H9 (cell line): ENCODE results near the gene CCR3. TPM values are rescaled to one million over a fixed set of nuclear protein-coding genes. Genes with fewer than 3 reads are reported as not detected.

Experiments used
- DNase-seq: peaks from one replicate; pipeline ENCODE4 v3.0.0-alpha.2; 2017
- H2AFZ ChIP-seq: one replicate; pipeline ENCODE4 v1.6.1; 2013; ENCODE audit warnings: mild to moderate bottlenecking, low read length, control low read depth, moderate library complexity
- H2AK5ac ChIP-seq: 2 replicates; pipeline ENCODE4 v1.6.1; 2013; ENCODE audit warnings: low read length, control low read depth, mixed read lengths; ENCODE audit not compliant: insufficient read length
- H2BK120ac ChIP-seq: one replicate; pipeline ENCODE4 v1.6.1; 2013; ENCODE audit warnings: low read depth, mild to moderate bottlenecking, low read length, control low read depth, inconsistent platforms; ENCODE audit not compliant: poor library complexity, severe bottlenecking
- H2BK12ac ChIP-seq: 2 replicates; pipeline ENCODE4 v1.6.1; 2013; ENCODE audit warnings: low read length, control low read depth, mixed read lengths, low read depth; ENCODE audit not compliant: insufficient read length
- H2BK15ac ChIP-seq: 2 replicates; pipeline ENCODE4 v1.6.1; 2013; ENCODE audit warnings: low read depth, low read length, control low read depth
- H2BK20ac ChIP-seq: one replicate; pipeline ENCODE4 v1.6.1; 2013; ENCODE audit warnings: low read depth, mild to moderate bottlenecking, low read length, control low read depth, inconsistent platforms; ENCODE audit not compliant: poor library complexity, severe bottlenecking
- H2BK5ac ChIP-seq: 2 replicates; pipeline ENCODE4 v1.6.1; 2013; ENCODE audit warnings: low read length, control low read depth, mixed read lengths; ENCODE audit not compliant: insufficient read length
- H3K14ac ChIP-seq: 2 replicates; pipeline ENCODE4 v1.6.1; 2013; ENCODE audit warnings: low read length, control low read depth; ENCODE audit not compliant: insufficient read depth
- H3K18ac ChIP-seq: 2 replicates; pipeline ENCODE4 v1.6.1; 2013; ENCODE audit warnings: low read depth, mild to moderate bottlenecking, mixed read lengths, low read length, control low read depth; ENCODE audit not compliant: insufficient read length
- H3K23ac ChIP-seq: 2 replicates; pipeline ENCODE4 v1.6.1; 2013; ENCODE audit warnings: low read length, control low read depth, mixed read lengths, low read depth; ENCODE audit not compliant: insufficient read length
- H3K23me2 ChIP-seq: 2 replicates; pipeline ENCODE4 v1.6.1; 2013; ENCODE audit warnings: low read depth, mild to moderate bottlenecking, mixed read lengths, low read length, control low read depth; ENCODE audit not compliant: insufficient read length, poor library complexity, severe bottlenecking
- H3K27ac ChIP-seq: 2 replicates; pipeline ENCODE4 v1.5.1; 2013; ENCODE audit warnings: low read length, control low read depth, mixed read lengths, low read depth; ENCODE audit not compliant: insufficient read length
- H3K27me3 ChIP-seq: 2 replicates; pipeline ENCODE4 v1.6.1; 2013; ENCODE audit warnings: low read length, control low read depth, inconsistent platforms; ENCODE audit not compliant: insufficient read depth
- H3K4ac ChIP-seq: 2 replicates; pipeline ENCODE4 v1.6.1; 2013; ENCODE audit warnings: low read depth, mild to moderate bottlenecking, control low read depth, inconsistent platforms, low read length, moderate library complexity
- H3K4me1 ChIP-seq: 2 replicates; pipeline ENCODE4 v1.6.1; 2013; ENCODE audit warnings: low read length, control low read depth, inconsistent platforms; ENCODE audit not compliant: insufficient read depth
- H3K4me2 ChIP-seq: 2 replicates; pipeline ENCODE4 v1.6.1; 2013; ENCODE audit warnings: low read length, control low read depth, mixed read lengths; ENCODE audit not compliant: insufficient read length, insufficient read depth
- H3K56ac ChIP-seq: 2 replicates; pipeline ENCODE4 v1.6.1; 2013; ENCODE audit warnings: low read depth, mild to moderate bottlenecking, mixed read lengths, low read length, control low read depth; ENCODE audit not compliant: insufficient read length
- H3K79me1 ChIP-seq: 2 replicates; pipeline ENCODE4 v1.6.1; 2013; ENCODE audit warnings: low read depth, mild to moderate bottlenecking, moderate library complexity, low read length, control low read depth, inconsistent platforms; ENCODE audit not compliant: insufficient read depth, poor library complexity, severe bottlenecking
- H3K79me2 ChIP-seq: 2 replicates; pipeline ENCODE4 v1.6.1; 2013; ENCODE audit warnings: low read length, control low read depth, inconsistent platforms; ENCODE audit not compliant: insufficient read depth
- H3K9ac ChIP-seq: 2 replicates; pipeline ENCODE4 v1.6.1; 2013; ENCODE audit warnings: low read length, control low read depth, mixed read lengths; ENCODE audit not compliant: insufficient read length; ENCODE audit errors: extremely low read depth
- H3K9me3 ChIP-seq: one replicate; pipeline ENCODE4 v1.6.1; 2013; ENCODE audit warnings: low read depth, low read length, inconsistent platforms; ENCODE audit not compliant: control insufficient read depth
- H3T11ph ChIP-seq: one replicate; pipeline ENCODE4 v1.6.1; 2013; ENCODE audit warnings: mild to moderate bottlenecking, low read length, control low read depth, inconsistent platforms
- H4K20me1 ChIP-seq: one replicate; pipeline ENCODE4 v1.6.1; 2013; ENCODE audit not compliant: control insufficient read depth, insufficient read length, insufficient read depth
- H4K5ac ChIP-seq: 2 replicates; pipeline ENCODE4 v1.6.1; 2013; ENCODE audit warnings: low read depth, mild to moderate bottlenecking, mixed read lengths, low read length, control low read depth; ENCODE audit not compliant: insufficient read length
- H4K8ac ChIP-seq: replicated peaks from 2 replicates; pipeline ENCODE4 v1.6.1; 2013; ENCODE audit warnings: low read length, control low read depth, mixed read lengths, low read depth; ENCODE audit not compliant: insufficient read length
- H4K91ac ChIP-seq: 2 replicates; pipeline ENCODE4 v1.6.1; 2013; ENCODE audit warnings: low read depth, mild to moderate bottlenecking, moderate library complexity, mixed read lengths, low read length, control low read depth; ENCODE audit not compliant: insufficient read length
- H3K27ac Mint-ChIP-seq, 3 experiments: 2 replicates in 2 of 3; 3 replicates in 1 of 3; pipeline ENCODE4 v1.8.0; 2020 to 2021; ENCODE audit warnings: mixed read lengths in 3 of 3, mild to moderate bottlenecking in 1 of 3, moderate library complexity in 1 of 3
- H3K27me3 Mint-ChIP-seq: 2 replicates; pipeline ENCODE4 v1.8.0; 2021; ENCODE audit warnings: low read depth, mild to moderate bottlenecking, moderate library complexity, mixed read lengths
- H3K36me3 Mint-ChIP-seq, 3 experiments: 2 replicates in 2 of 3; 3 replicates in 1 of 3; pipeline ENCODE4 v1.8.0; 2020 to 2021; ENCODE audit warnings: low read depth in 3 of 3, mixed read lengths in 3 of 3; ENCODE audit not compliant: insufficient read depth in 1 of 3
- H3K4me1 Mint-ChIP-seq, 2 experiments: 2 replicates each; pipeline ENCODE4 v1.8.0; 2020; ENCODE audit warnings: mixed read lengths in 2 of 2
- H3K4me3 Mint-ChIP-seq, 2 experiments: 2 replicates in 1 of 2; 3 replicates in 1 of 2; pipeline ENCODE4 v1.8.0; 2020 to 2021; ENCODE audit warnings: mild to moderate bottlenecking in 2 of 2, mixed read lengths in 2 of 2, moderate library complexity in 1 of 2
- H3K9me3 Mint-ChIP-seq, 2 experiments: 2 replicates in 1 of 2; 3 replicates in 1 of 2; pipeline ENCODE4 v1.8.0; 2020; ENCODE audit warnings: mild to moderate bottlenecking in 2 of 2, mixed read lengths in 2 of 2, moderate library complexity in 1 of 2
- WGBS: extraction: QIAGEN DNeasy Blood & Tissue Kit; methylation state at CpG from one replicate; pipeline ENCODE4 v1.1.7; 2013; ENCODE audit warnings: missing lambda C conversion rate, low lambda C conversion rate, mixed read lengths; ENCODE audit not compliant: insufficient read length; ENCODE audit errors: extremely low coverage; 5-methylcytosine and 5-hydroxymethylcytosine counted together
- total RNA-seq: library from RNA; stranded (reverse); gene quantifications from 2 replicates; pipeline ENCODE4 v1.2.1, GENCODE V29; 2021
- TF ChIP-seq, protein P1 (sequence below): fragments of 200-600 bp; sonication (generic); conservative IDR thresholded peaks from 3 replicates; pipeline ENCODE4 v1.8.0; 2021; ENCODE audit warnings: antibody characterized with exemption, mild to moderate bottlenecking

Gene CCR3
- total RNA-seq, 1 experiment from 2014 or later, result not detected

DNA sequence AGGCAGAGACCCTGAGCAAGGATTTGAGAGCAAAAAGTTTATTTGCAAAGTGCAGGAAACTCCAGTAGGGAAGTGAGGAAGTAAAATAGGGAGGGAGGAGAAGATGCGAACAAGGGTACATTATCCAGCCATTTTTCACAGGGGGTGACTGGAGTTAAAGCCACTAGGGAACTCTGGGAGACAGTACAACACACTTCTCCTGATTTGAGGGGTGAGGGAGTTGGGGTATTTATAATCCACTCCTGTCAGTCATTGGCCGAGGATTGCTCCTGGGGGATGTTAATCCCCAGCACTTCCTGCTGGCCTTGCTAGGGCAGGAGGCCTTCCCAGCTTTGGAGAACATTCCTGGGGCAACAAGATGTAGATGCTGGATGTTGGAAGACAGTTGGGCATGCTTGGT is 28.2 kb downstream of the CCR3 start:
- peaks cover 3% of the 10 kb centered on the region; the same call in 1 of the 2 replicates for H3K27me3 Mint-ChIP-seq

More for the DNA sequence above, 28.2 kb downstream of the CCR3 start:
- H3K9me3 ChIP-seq, result no peaks in the 10 kb centered on the region
- no peak overlapping the region for H2BK12ac ChIP-seq
- H3K56ac ChIP-seq, result no peak overlapping the region
- no peak for DNase-seq
- H3K4ac ChIP-seq, result no peak overlapping the region
- H3K18ac ChIP-seq, result no peak overlapping the region
- H2BK20ac ChIP-seq, result no peak overlapping the region
- no peak overlapping the region for H4K5ac ChIP-seq
- Mint-ChIP-seq H3K27ac (no peak overlapping the region), H3K4me3 (no peak overlapping the region), H3K9me3 (peaks cover 7 to 11% of the 10 kb centered on the region in 2 experiments; a peak in 4 of 5 replicates), H3K4me1 (no peaks in the 10 kb centered on the region), H3K36me3 (peaks cover 0 to 11% (median 7%) of the 10 kb centered on the region in 3 experiments; a peak in 3 of 7 replicates)
- H3K79me2 ChIP-seq, result no peaks in the 10 kb centered on the region
- H4K20me1 ChIP-seq, result no peaks in the 10 kb centered on the region
- H2BK15ac ChIP-seq, result no peak overlapping the region
- H3K4me1 ChIP-seq, result no peaks in the 10 kb centered on the region
- H3K27ac ChIP-seq, result no peak overlapping the region
- H3K79me1 ChIP-seq, result no peaks in the 10 kb centered on the region
- H2BK120ac ChIP-seq, result no peak overlapping the region
- TF ChIP-seq, protein P1, sequence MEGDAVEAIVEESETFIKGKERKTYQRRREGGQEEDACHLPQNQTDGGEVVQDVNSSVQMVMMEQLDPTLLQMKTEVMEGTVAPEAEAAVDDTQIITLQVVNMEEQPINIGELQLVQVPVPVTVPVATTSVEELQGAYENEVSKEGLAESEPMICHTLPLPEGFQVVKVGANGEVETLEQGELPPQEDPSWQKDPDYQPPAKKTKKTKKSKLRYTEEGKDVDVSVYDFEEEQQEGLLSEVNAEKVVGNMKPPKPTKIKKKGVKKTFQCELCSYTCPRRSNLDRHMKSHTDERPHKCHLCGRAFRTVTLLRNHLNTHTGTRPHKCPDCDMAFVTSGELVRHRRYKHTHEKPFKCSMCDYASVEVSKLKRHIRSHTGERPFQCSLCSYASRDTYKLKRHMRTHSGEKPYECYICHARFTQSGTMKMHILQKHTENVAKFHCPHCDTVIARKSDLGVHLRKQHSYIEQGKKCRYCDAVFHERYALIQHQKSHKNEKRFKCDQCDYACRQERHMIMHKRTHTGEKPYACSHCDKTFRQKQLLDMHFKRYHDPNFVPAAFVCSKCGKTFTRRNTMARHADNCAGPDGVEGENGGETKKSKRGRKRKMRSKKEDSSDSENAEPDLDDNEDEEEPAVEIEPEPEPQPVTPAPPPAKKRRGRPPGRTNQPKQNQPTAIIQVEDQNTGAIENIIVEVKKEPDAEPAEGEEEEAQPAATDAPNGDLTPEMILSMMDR, result no peak
- no peak overlapping the region for H3K14ac ChIP-seq
- H2AFZ ChIP-seq, result no peak overlapping the region
- H3K23ac ChIP-seq, result no peak overlapping the region
- no peak overlapping the region for H2AK5ac ChIP-seq
- H3T11ph ChIP-seq, result no peak overlapping the region
- H3K23me2 ChIP-seq, result no peaks in the 10 kb centered on the region
- H2BK5ac ChIP-seq, result no peak overlapping the region
- H3K9ac ChIP-seq, result no peak overlapping the region
- no peak overlapping the region for H3K4me2 ChIP-seq
- no CpG with 5 or more reads among the region's 2 CpGs for WGBS
- no peak overlapping the region for H4K91ac ChIP-seq
- no peaks in the 10 kb centered on the region for H3K27me3 ChIP-seq
- H4K8ac ChIP-seq, result no peak overlapping the region
